ENCODE results near the gene GPHN. TPM values are rescaled to one million over a fixed set of nuclear protein-coding genes. Genes with fewer than 3 reads are reported as not detected.

Gene GPHN
- total RNA-seq, 2 experiments from 2014 or later = 10.0 to 10.7 TPM

GRCh38 chr14:66468778-66469367 is 39.1 kb upstream of the GPHN start:
- Mint-ChIP-seq H3K9me3 (peaks cover 4% of the 10 kb centered on the region), H3K27ac (no peak overlapping the region), H3K27me3 (no peaks in the 10 kb centered on the region), H3K4me3 (no peak overlapping the region), H3K4me1 (ENCODE audit: low read depth) (no peaks in the 10 kb centered on the region), H3K36me3 (ENCODE audit: low read depth) (peaks cover 37% of the 10 kb centered on the region)
- H3K9me3 ChIP-seq (ENCODE audit: control insufficient read depth in 1 of 2, insufficient read depth in 1 of 2, low read length in 2 of 2) = peaks cover 0 to 11% of the 10 kb centered on the region in 2 experiments
- no peaks in the 10 kb centered on the region for H3K4me1 ChIP-seq (ENCODE audit: insufficient read depth, low read length)
- no peak for TF ChIP-seq CTCF (IDR thresholded peaks at IDR 0.05)
- CTCF ChIA-PET = no interaction called here
- no peak overlapping the region for H3K4me3 ChIP-seq (ENCODE audit: low read length)
- intact Hi-C loops (cut with DNase I, micrococcal nuclease) = no loop called here
- DNase-seq = no peak
- H3K27me3 ChIP-seq (ENCODE audit: control insufficient read depth in 1 of 2, insufficient read depth in 2 of 2, low read length in 2 of 2) = no peaks in the 10 kb centered on the region
- POLR2A ChIA-PET = interaction anchor here (0.9 to 1.1 kb wide), 2 partner anchors 10 to 14 kb away, joined by 3 read pairs; no protein-coding TSS in a partner anchor
- ATAC-seq (ENCODE audit: poor library complexity) = no peak
- no peak overlapping the region for H3K27ac ChIP-seq (ENCODE audit: low read depth in 1 of 2, low read length in 2 of 2)
- H3K36me3 ChIP-seq (ENCODE audit: insufficient read depth, low read length) = no peaks in the 10 kb centered on the region

DNA sequence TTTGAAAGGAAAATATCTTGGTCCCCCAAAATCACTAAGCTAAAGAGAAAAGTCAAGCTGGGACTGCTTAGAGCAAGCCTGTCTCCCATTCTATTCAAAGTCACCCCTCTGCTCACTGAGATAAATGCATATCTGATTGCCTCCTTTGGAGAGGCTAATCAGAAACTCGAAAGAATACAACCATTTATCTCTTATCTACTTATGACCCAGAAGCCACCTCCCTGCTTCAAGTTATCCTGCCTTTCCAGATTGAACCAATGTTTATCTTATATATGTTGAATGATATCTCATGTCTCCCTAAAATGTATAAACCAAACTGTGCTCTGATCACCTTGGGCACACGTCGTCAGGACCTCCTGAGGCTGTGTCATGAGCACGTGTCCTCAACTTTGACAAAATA is 36.4 kb upstream of the GPHN start:
- intact Hi-C loops (cut with DNase I, micrococcal nuclease) = no loop called here
- Mint-ChIP-seq H3K27me3 (no peaks in the 10 kb centered on the region), H3K4me3 (no peak overlapping the region), H3K4me1 (ENCODE audit: low read depth) (no peaks in the 10 kb centered on the region), H3K9me3 (peaks cover 4% of the 10 kb centered on the region), H3K27ac (no peak overlapping the region), H3K36me3 (ENCODE audit: low read depth) (peaks cover 42% of the 10 kb centered on the region)
- H3K36me3 ChIP-seq (ENCODE audit: insufficient read depth, low read length) = no peaks in the 10 kb centered on the region
- no peak overlapping the region for H3K27ac ChIP-seq (ENCODE audit: low read depth in 1 of 2, low read length in 2 of 2)
- DNase-seq = no peak
- no peaks in the 10 kb centered on the region for H3K4me1 ChIP-seq (ENCODE audit: insufficient read depth, low read length)
- H3K4me3 ChIP-seq (ENCODE audit: low read length) = no peak overlapping the region
- TF ChIP-seq CTCF (IDR thresholded peaks at IDR 0.05) = no peak
- no peaks in the 10 kb centered on the region for H3K27me3 ChIP-seq (ENCODE audit: control insufficient read depth in 1 of 2, insufficient read depth in 2 of 2, low read length in 2 of 2)
- POLR2A ChIA-PET = no interaction called here
- ATAC-seq (ENCODE audit: poor library complexity) = no peak
- peaks cover 0 to 11% of the 10 kb centered on the region in 2 experiments for H3K9me3 ChIP-seq (ENCODE audit: control insufficient read depth in 1 of 2, insufficient read depth in 1 of 2, low read length in 2 of 2)
- CTCF ChIA-PET = no interaction called here

GRCh38 chr14:66472251-66472650 is 35.7 kb upstream of the GPHN start:
- TF ChIP-seq CTCF (IDR thresholded peaks at IDR 0.05) = no peak
- H3K4me3 Mint-ChIP-seq = no peak overlapping the region
- DNase-seq (no peak), ATAC-seq (ENCODE audit: poor library complexity) (no peak)
- H3K4me1 ChIP-seq (ENCODE audit: insufficient read depth, low read length) = no peaks in the 10 kb centered on the region
- peaks cover 42% of the 10 kb centered on the region for H3K36me3 Mint-ChIP-seq (ENCODE audit: low read depth)
- peaks cover 4% of the 10 kb centered on the region for H3K9me3 Mint-ChIP-seq
- no peaks in the 10 kb centered on the region for H3K27me3 Mint-ChIP-seq
- H3K4me3 ChIP-seq (ENCODE audit: low read length) = no peak overlapping the region
- ChIA-PET POLR2A (no interaction called here), CTCF (no interaction called here)
- H3K4me1 Mint-ChIP-seq (ENCODE audit: low read depth) = no peaks in the 10 kb centered on the region
- no peaks in the 10 kb centered on the region for H3K36me3 ChIP-seq (ENCODE audit: insufficient read depth, low read length)
- no peaks in the 10 kb centered on the region for H3K27me3 ChIP-seq (ENCODE audit: control insufficient read depth in 1 of 2, insufficient read depth in 2 of 2, low read length in 2 of 2)
- no peak overlapping the region for H3K27ac Mint-ChIP-seq
- intact Hi-C loops (cut with DNase I, micrococcal nuclease) = no loop called here
- peaks cover 0 to 11% of the 10 kb centered on the region in 2 experiments for H3K9me3 ChIP-seq (ENCODE audit: control insufficient read depth in 1 of 2, insufficient read depth in 1 of 2, low read length in 2 of 2)
- no peak overlapping the region for H3K27ac ChIP-seq (ENCODE audit: low read depth in 1 of 2, low read length in 2 of 2)
